ENCODE data around the gene BCL10.
"Not testable (repeated sequence)": the region's sequence is repeated elsewhere in the genome, so short reads cannot be mapped to it uniquely, and the experiment has no call there.

BCL10 gene

DNA sequence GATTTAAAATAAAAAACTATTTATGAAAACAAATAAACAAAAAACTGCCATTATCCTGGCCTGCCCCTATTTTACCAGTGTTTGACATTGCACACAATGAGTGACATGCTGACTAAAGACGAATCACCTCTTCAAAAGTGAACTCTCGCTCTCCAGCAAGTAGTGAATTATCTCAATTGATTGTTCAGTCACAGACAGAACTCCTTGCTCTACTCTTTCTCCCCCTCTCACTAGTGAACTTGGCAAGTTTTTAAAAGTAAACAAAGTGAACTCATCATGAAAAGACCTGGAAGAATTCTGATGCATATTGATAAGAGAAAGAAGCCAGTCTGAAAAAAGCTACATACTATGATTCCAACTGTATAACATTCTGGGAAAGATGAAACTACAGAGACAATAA, 12.3 kb downstream of the BCL10 start:
- no peak for FAIRE-seq

GRCh38 chr1:85262985-85263384, 13.4 kb downstream of the BCL10 start:
- FAIRE-seq: no peak

GRCh38 chr1:85259912-85260274, 16.5 kb downstream of the BCL10 start:
- FAIRE-seq: no peak

DNA sequence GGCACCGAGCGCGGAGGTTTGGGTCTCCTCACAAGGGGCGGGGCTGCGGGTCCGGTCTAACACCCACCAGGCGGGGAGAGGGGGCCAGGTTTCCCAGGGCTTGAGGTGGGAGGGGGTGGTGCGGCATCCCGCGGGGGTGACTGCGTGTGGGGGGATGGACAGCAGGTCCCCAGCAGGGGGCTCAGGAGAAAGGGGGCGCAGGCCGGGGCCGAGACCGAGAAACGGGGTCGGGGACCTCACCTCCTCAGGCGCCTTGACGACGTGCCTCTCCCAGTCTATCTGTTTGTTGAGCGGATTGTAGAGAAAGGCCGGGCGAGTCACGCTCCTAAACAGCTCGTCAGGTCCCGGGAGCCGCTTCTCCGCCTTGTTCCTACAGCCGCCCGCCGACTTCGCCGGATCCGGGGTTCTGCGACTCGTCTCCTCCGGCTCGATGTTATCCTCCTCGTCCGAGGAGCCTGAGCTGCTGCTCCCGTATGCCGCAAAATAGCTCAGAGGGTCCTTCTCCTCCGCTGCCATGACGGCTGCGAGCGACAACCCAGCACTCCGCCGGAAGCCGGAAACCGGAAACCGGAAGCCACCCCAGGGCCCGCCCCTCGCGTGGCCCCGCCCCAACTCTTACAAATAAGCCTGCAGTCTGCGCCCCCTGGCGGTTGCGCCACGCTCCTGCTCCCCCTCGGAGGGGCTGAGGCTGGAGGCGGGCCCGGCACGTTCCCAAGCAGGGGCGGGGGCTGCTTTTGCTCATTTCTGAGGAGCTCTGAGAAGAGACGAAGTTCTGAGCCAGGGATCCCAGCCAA, 17.1 kb downstream of the BCL10 start, which contains the start of gene C1orf52:
TSS of gene C1orf52 (minus strand) at position 545 of the 794 bp plus-strand sequence. CDS start at position 516, 29 bp downstream.
- no peak for FAIRE-seq

DNA sequence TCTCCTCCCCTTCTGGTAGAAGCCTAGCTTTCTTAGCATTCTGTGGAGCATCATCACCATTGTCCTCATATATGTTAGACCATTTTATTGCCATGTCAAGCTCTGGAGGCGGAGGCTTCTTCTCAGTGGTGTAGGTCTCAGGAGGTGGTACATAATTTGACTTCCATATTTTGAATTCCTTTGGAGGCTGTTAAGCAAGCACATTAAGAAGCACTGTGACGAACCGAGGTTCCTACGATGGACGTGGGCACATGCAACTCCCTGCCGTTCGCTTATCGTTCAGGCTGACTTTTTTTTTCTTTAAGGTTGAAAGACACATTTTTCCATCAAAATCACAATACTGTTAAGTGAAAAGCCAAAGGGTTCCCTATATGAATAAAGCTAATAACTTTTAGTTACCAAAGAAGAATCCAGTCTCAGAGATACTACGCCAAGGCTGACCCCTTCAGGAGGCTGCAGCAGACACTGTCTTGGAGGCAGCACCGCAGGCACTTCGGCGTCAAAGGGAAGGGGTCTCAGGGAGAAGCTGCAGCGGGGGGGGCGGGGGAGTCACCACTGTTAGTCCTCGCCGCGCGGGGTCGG, 17.8 kb downstream of the BCL10 start:
- no peak for FAIRE-seq

DNA sequence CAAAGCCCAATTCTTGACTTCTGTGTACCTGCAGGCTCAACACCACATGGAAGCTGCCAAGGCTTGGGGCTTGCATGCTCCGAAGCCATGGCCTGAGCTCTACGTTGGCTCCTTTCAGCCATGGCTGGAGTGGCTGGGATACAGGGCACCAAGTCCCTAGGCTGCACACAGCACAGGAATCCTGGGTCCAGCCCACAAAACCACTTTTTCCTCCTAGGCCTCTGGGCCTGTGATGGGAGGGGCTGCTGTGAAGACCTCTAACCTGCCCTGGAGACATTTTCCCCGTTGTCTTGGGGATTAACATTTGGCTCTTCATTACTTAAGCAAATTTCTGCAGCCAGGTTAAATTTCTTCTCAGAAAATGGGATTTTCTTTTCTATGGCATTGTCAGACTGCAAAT, 27.4 kb downstream of the BCL10 start:
- not testable (repeated sequence) for FAIRE-seq

- no peak for FAIRE-seq
These were observed 30.5 kb downstream of the BCL10 start for GRCh38 chr1:85245891-85246290.

GRCh38 chr1:85245456-85245855, 31.0 kb downstream of the BCL10 start:
- FAIRE-seq: peak; percentile 92

- FAIRE-seq: no peak
These were observed 32.0 kb downstream of the BCL10 start for GRCh38 chr1:85244271-85245061.

DNA sequence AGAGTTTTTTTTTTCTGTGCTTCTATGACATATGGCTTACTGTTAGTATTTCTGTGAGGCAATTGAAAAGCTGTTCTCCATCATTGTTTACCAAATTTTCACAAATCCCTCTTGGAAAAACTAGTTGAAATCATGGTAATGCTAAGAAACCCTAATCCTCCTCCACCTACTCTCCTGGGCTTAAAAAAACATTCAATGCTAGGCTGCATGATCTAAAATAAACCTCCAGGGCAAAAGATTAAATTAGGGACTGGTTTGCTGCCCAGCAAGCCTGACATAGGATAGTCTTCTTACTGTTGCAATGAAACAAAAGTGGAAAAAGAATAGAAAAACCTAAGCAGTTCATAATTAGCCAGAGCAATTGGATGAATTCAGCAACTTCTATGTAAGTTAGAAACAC, 33.1 kb downstream of the BCL10 start:
- peak; percentile 97 for FAIRE-seq

GRCh38 chr1:85240643-85241042, 35.8 kb downstream of the BCL10 start:
- no peak for FAIRE-seq

GRCh38 chr1:85240174-85240601, 36.2 kb downstream of the BCL10 start:
- no peak for FAIRE-seq

DNA sequence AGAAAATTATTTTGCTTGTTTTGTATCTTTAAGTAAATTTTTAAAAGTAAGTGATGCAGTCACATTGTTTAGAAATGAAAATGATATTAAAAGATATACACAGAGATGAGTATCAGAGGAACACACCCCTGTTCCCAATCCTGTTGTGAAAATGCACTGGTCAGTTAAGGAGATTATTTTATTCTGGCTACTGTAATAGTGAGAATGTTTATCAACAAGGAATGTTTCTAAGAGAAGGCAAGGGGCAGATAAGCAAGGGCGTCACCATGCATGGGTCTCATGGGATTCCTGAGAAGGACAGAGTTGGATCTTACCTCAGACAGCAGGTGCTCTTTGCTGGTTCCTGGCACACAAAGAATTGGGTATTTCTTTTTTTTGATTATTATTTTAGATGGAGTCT, 38.8 kb downstream of the BCL10 start:
- no peak for FAIRE-seq

DNA sequence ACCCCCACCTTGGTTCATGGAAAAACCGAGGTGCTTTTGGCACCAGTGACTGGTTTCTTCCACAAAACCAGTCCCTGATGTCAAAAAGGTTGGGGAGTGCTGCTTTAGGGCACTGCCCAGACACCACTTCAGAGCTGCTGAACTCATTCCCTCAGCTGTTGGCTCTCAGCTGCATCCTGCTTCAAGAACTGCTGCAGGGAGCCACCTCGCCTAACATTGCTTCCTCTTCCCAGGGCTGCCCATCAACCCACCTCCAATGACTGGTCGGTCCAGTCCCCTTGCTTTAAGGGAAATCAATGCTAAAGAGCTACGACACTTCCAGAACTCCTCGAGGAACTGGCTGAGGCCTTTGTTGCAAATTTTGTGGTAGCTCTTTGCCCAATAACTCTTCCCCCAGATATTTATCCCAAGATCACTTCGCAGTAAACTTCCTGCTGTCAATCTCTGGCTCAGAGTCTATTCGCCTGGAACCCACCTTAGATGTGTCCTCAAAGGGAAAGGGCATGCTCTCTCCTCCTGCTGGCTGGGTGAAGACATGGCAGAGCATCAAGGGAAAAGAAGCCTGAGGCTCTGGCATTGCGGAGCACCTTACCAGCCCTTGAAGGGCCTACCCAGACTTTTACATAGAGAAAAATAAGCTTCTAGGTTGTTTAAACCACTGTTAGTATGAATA, 46.0 kb downstream of the BCL10 start:
- no peak for FAIRE-seq

DNA sequence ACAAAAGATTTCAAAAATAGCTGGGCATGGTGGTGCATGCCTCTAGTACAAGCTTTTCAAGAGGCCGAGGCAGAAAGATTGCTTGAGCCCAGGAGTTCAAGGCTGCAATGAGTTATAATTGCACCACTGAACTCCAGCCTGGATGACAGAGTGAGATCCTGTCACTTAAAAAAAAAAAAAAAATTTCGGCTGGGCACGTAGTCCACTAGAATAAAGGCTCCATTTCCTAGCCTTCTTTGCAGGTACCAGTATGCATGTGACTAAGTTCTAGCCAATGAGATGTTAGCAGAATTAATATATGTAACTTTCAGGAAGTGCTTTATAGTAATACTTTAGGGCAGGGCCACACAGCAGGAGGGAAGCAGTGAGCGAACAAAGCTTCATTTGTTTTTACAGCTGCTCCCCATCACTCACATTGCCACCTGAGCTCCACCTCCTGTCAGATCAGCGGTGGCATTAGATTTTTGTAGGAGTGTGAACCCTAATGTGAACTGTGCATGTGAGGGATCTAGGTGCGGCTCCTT, 46.8 kb downstream of the BCL10 start:
- no peak for FAIRE-seq

DNA sequence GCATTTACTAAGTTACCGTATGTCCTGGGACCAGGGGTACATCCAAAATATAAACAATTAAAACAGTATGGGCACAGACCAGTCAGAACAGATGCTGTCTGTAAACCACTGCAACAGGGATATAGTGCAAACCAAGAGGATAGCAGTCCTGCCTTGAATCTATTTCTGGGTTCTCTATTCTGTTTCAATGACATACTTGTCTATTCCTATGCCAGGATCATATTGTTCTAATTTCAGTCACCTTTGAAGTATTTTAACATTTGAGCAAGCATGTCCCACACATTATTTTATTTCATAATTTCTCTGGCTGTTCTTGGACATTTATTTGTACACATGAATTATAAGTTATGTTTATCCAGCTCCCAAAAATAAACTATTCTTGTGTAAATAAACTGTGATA, 47.5 kb downstream of the BCL10 start:
- no peak for FAIRE-seq

GRCh38 chr1:85225624-85226380, 50.6 kb downstream of the BCL10 start:
- peak; percentile 94 for FAIRE-seq

GRCh38 chr1:85224734-85225623, 51.5 kb downstream of the BCL10 start:
- FAIRE-seq: peak; percentile 78

- no peak for FAIRE-seq
These were observed 52.1 kb downstream of the BCL10 start for GRCh38 chr1:85224295-85224694.

GRCh38 chr1:85223334-85223733, 53.1 kb downstream of the BCL10 start:
- no peak for FAIRE-seq

DNA sequence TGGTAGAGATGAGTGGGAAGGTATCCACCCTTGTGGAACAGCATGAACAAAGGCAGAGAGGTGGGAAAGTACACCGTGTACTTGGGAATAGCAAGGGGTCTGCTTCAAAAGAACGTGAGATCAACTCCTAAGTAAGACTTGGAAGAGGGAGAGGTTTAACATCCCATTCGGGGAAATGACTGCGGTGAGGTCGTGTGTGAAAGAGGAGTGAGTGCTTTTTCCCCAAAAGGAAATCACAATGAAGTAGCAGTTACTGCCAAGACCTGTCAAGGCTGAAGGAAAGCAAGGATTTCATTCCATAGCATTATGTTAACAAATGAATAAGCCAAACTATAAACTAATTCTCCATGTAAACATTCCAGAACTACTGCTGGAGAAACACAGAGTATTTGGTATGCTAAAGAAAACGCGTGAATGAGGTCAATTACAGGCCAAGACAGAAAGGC, 55.7 kb downstream of the BCL10 start:
- peak; percentile 62 for FAIRE-seq
